GM10248 (cell line): Measurements from ENCODE around the gene RIMS3.

Experiments
- CTCF ChIA-PET: fragments of 300-600 bp; sonication (Branson Sonifier 250); formaldehyde crosslinking; extraction: SDS; loops from one replicate; lab custom pipeline; 2021; ENCODE audit warnings: antibody characterized with exemption; lab: Yijun Ruan, JAX
- POLR2A ChIA-PET: fragments of 350-650 bp; sonication (Branson Sonifier 250); formaldehyde crosslinking; extraction: SDS; loops from one replicate; lab custom pipeline; 2020; ENCODE audit warnings: antibody characterized with exemption; lab: Yijun Ruan, JAX
- DNase-seq: peaks from one replicate; pipeline ENCODE4 v3.0.0; 2012; ENCODE audit errors: extremely low spot score
- TF ChIP-seq, protein P1 (sequence below): IDR thresholded peaks from 2 replicates; pipeline ENCODE4 v1.5.1; 2012; ENCODE audit warnings: mild to moderate bottlenecking, low read depth; ENCODE audit errors: extremely low read depth, missing control alignments, control extremely low read depth

RIMS3 gene

DNA sequence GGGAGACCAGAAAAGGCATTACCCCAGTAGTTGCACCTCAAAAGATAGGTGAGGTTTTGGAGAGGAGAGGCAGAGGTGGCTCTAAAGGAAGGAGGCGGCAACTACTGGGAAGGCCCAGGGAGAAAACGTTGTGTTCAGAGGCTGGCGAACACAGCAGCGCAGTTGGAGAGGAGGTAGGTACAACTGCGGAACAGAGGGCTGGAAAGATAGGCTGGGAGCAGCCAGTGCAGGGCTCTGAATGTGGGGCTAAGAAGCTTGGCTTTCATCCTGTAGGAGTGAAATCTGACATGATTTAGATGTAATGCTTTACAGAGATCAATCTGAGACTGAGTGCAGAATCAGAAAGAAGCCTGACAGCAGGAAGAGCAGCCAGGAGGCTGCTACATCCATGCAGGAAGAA is 13.0 kb downstream of the RIMS3 start:
- TF ChIP-seq, protein P1, sequence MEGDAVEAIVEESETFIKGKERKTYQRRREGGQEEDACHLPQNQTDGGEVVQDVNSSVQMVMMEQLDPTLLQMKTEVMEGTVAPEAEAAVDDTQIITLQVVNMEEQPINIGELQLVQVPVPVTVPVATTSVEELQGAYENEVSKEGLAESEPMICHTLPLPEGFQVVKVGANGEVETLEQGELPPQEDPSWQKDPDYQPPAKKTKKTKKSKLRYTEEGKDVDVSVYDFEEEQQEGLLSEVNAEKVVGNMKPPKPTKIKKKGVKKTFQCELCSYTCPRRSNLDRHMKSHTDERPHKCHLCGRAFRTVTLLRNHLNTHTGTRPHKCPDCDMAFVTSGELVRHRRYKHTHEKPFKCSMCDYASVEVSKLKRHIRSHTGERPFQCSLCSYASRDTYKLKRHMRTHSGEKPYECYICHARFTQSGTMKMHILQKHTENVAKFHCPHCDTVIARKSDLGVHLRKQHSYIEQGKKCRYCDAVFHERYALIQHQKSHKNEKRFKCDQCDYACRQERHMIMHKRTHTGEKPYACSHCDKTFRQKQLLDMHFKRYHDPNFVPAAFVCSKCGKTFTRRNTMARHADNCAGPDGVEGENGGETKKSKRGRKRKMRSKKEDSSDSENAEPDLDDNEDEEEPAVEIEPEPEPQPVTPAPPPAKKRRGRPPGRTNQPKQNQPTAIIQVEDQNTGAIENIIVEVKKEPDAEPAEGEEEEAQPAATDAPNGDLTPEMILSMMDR: no peak
- CTCF ChIA-PET: interaction anchor here (1.0 kb wide), 1 partner anchor 12 kb away, joined by 3 read pairs; no protein-coding TSS in a partner anchor
- no peak for DNase-seq
- POLR2A ChIA-PET: no interaction called here

DNA sequence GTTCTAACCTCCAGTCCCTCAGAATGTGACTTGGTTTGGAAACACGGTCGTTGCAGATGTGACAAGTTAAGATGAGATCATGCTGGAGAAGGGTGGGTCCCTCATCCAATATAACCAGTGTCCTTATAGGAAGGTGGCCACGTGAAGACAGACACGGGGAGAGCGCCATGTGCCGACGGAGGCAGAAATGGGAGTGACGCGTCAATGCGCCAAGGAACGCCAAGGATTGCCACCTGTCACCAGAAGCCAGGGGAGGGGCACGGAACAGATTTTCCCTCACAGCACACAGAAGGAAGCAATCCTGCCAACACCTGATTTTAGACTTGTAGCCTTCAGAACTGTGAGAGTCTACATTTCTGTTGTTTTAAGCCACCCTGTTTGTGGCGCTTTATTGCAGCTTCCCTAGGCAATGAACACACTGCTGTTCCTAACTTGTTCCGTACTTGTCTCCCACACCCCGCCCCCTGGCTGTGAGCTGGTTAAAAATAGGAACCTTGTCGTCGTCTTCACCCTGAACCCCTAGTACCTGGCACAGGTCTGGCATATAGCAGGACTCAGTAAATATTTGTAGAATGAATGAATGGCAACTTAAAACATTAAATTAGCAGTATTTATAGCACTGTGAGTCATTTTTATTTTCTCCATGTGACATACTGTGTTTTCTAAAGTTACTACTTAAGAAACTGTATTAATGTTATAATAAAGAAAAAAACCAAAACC is 14.2 kb downstream of the RIMS3 start:
- no peak for DNase-seq
- TF ChIP-seq, protein P1: no peak
- ChIA-PET CTCF (no interaction called here), POLR2A (no interaction called here)

DNA sequence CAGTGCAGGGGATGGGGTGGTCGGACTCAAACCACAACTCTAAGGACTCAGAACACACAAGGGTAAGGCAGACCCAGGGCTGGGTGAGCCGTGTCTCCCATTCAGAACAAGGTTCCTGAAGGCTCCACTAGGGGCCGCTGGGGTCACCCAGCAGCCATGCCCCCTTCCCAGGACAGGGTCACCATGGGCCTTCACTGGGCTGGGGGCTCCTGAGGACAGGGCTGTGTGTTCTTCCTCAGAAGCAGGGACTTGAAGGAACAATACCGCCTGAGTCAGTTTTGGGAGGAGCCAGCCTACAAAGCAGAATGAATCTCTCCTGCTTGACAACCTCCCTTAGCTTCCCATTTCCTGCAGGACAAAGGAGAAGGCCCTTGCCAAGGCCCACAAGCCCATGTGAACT is 15.4 kb downstream of the RIMS3 start:
- ChIA-PET POLR2A (no interaction called here), CTCF (interaction anchor here (0.6 to 1.7 kb wide), 6 partner anchors 13 to 200 kb away, joined by 3 to 5 read pairs (median 4); partner anchors contain the start of gene RIMS3)
- DNase-seq: peak; percentile 56
- TF ChIP-seq, protein P1: peak; percentile 37

DNA sequence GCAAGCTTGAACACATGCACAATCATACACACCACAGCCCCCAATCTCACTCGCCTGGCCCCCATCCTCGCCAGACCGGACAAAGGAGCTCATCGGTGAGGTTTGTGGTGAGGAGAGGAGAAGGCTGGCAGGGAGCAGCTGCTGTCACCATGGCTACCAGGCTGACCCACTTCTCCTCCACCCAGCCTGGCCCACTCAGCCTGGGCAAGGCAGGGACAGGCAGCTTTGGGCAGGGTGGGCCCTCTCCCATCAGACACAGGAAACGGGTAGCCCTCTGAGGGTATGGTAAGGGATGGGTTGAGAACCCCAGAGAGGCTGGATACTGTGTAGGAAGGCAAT is 15.9 kb downstream of the RIMS3 start:
- POLR2A ChIA-PET: no interaction called here
- CTCF ChIA-PET: interaction anchor here (0.7 to 1.7 kb wide), 5 partner anchors 13 to 201 kb away, joined by 3 to 5 read pairs (median 4); partner anchors contain the start of gene RIMS3
- no peak for DNase-seq
- TF ChIP-seq, protein P1: no peak

DNA sequence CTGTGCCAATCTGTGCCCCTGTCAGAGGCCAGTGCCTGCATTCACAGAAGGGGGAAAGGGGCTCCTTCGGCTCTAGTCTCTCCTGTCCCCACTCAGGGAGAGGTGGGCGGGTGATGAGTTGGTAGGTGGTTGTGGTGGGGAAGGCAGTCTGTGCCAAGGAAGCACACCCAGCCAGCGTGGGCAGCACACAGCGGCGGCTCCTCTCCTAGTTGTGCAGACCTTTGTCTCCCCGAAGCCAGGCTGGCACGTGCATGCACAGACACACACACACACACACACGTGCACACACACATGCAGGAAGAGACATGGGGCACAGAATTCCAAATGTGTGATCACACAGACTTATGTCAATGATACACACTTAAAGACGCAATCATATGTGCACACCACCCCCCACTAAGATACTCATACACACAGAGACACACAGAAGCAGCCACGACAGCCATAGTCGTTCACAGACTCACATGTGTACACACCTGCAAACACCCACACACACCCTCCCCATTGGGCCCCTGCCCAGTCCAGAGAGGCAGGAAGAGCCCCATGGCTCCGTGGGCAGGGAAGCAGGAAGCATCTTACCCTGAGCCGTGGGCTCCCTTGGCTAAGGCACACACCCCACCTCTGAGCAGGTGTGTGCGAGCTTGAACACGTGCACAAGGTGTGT is 16.4 kb downstream of the RIMS3 start:
- POLR2A ChIA-PET: no interaction called here
- TF ChIP-seq, protein P1: no peak
- DNase-seq: no peak
- CTCF ChIA-PET: interaction anchor here (0.7 to 1.7 kb wide), 4 partner anchors 16 to 202 kb away, joined by 3 to 5 read pairs (median 4); partner anchors contain the start of gene RIMS3

DNA sequence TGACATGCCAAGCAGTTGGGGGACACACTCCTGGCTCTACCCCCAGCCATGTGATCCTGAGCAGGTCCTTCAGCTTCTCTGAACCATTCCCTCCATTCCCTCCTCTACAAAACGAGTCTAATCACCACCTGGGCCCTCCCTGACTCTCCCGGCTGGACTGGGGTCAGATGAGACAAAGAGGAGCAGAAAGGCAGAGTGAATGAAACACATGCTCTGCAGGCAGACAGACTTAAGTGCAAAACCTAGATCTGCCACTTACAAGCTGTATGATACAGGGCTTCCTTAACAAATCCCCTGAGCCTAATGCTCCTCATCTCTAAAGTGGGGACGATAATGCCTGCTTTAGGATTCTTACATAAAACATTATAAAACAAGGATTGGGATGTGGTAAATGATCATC is 17.3 kb downstream of the RIMS3 start:
- ChIA-PET CTCF (interaction anchor here (0.9 to 1.8 kb wide), 4 partner anchors 14 to 304 kb away, joined by 3 to 4 read pairs (median 4); no protein-coding TSS in a partner anchor), POLR2A (no interaction called here)
- no peak for DNase-seq
- TF ChIP-seq, protein P1: no peak
